ENCODE data around the gene HAPSTR1.

DNA sequence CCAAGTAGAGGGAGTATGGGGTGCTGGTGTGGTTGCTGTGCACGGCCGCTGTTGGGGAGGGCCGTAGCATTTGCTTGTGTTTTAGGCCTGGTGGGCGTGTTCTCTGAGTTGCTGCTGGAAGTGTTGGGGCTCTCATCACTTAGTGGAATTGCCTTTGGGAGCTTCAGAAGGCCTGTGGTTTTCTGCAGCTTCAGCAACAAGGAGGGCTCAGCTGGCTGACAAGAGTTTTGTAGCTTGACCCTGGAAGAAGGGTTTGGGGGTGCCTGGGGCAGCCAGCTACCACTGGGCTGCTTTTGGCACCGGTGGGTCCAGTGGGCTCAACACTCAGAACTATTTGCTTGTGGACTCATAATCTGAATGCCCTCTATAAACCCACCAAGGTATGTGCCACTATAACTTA lies 30.9 kb downstream of the HAPSTR1 start:
- TF ChIP-seq, protein P1, sequence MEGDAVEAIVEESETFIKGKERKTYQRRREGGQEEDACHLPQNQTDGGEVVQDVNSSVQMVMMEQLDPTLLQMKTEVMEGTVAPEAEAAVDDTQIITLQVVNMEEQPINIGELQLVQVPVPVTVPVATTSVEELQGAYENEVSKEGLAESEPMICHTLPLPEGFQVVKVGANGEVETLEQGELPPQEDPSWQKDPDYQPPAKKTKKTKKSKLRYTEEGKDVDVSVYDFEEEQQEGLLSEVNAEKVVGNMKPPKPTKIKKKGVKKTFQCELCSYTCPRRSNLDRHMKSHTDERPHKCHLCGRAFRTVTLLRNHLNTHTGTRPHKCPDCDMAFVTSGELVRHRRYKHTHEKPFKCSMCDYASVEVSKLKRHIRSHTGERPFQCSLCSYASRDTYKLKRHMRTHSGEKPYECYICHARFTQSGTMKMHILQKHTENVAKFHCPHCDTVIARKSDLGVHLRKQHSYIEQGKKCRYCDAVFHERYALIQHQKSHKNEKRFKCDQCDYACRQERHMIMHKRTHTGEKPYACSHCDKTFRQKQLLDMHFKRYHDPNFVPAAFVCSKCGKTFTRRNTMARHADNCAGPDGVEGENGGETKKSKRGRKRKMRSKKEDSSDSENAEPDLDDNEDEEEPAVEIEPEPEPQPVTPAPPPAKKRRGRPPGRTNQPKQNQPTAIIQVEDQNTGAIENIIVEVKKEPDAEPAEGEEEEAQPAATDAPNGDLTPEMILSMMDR (IDR thresholded peaks at IDR 0.05): no peak
- no peak for TF ChIP-seq POLR2A (IDR thresholded peaks at IDR 0.05)
